ENCODE results near the gene SLC7A8. TPM values are rescaled to one million over a fixed set of nuclear protein-coding genes. Genes with fewer than 3 reads are reported as not detected.

SLC7A8 gene
- polyA plus RNA-seq, 10 donors: 3.5 to 15.3 (median 4.0) TPM

Other genes with a start within 250 kb of the SLC7A8 start
- 10 to 100 TPM; 28.3 to 43.9 (median 36.7) TPM for gene HAUS4, start 226.6 kb downstream of the SLC7A8 start, polyA plus RNA-seq (ENCODE audit: insufficient read length in 10 of 10)
- gene AJUBA, start 201.1 kb downstream of the SLC7A8 start, polyA plus RNA-seq (ENCODE audit: insufficient read length in 10 of 10): 10 to 100 TPM; 27.1 to 54.6 (median 41.4) TPM
- gene C14orf93, start 173.5 kb downstream of the SLC7A8 start, polyA plus RNA-seq (ENCODE audit: insufficient read length in 10 of 10): 10 to 100 TPM in 6 of 10 donors, 1 to 10 TPM in 4; 8.4 to 13.8 (median 10.5) TPM
- gene PSMB5, start 148.8 kb downstream of the SLC7A8 start, polyA plus RNA-seq (ENCODE audit: insufficient read length in 10 of 10): 100 to 1,000 TPM; 181 to 282 (median 212) TPM
- gene PSMB11, start 141.4 kb downstream of the SLC7A8 start, polyA plus RNA-seq (ENCODE audit: insufficient read length in 10 of 10): not detected
- 1 to 10 TPM; 2.8 to 5.5 (median 3.8) TPM for gene CDH24, start 126.1 kb downstream of the SLC7A8 start, polyA plus RNA-seq (ENCODE audit: insufficient read length in 10 of 10)
- gene ACIN1, start 88.5 kb downstream of the SLC7A8 start, polyA plus RNA-seq (ENCODE audit: insufficient read length in 10 of 10): 100 to 1,000 TPM; 103 to 183 (median 143) TPM
- 10 to 100 TPM; 43.6 to 66.0 (median 52.5) TPM for gene C14orf119, start 88.2 kb downstream of the SLC7A8 start, polyA plus RNA-seq (ENCODE audit: insufficient read length in 10 of 10)
- not detected for gene CIROP, start 78.7 kb downstream of the SLC7A8 start, polyA plus RNA-seq (ENCODE audit: insufficient read length in 10 of 10)
- under 1 TPM in 6 of 10 donors, not detected in 4; 0.13 to 0.25 (median 0.18) TPM for gene CEBPE, start 64.4 kb downstream of the SLC7A8 start, polyA plus RNA-seq (ENCODE audit: insufficient read length in 10 of 10)
- under 1 TPM in 3 of 10 donors, not detected in 7; 0.28 to 0.80 (median 0.35) TPM for gene RNF212B, start 54.3 kb upstream of the SLC7A8 start, polyA plus RNA-seq (ENCODE audit: insufficient read length in 10 of 10)
- gene HOMEZ, start 102.5 kb upstream of the SLC7A8 start, polyA plus RNA-seq (ENCODE audit: insufficient read length in 10 of 10): 10 to 100 TPM in 5 of 10 donors, 1 to 10 TPM in 5; 8.1 to 11.5 (median 9.8) TPM
- gene PPP1R3E, start 119.2 kb upstream of the SLC7A8 start, polyA plus RNA-seq (ENCODE audit: insufficient read length in 10 of 10): 10 to 100 TPM in 8 of 10 donors, 1 to 10 TPM in 2; 9.4 to 24.3 (median 13.4) TPM
- gene BCL2L2, start 123.2 kb upstream of the SLC7A8 start, polyA plus RNA-seq (ENCODE audit: insufficient read length in 10 of 10): 10 to 100 TPM; 28.1 to 36.6 (median 30.8) TPM
- gene PABPN1, start 137.8 kb upstream of the SLC7A8 start, polyA plus RNA-seq (ENCODE audit: insufficient read length in 10 of 10): 100 to 1,000 TPM in 7 of 10 donors, 10 to 100 TPM in 3; 88.9 to 153 (median 105) TPM
- gene SLC22A17, start 169.2 kb upstream of the SLC7A8 start, polyA plus RNA-seq (ENCODE audit: insufficient read length in 10 of 10): 10 to 100 TPM; 15.7 to 27.6 (median 20.1) TPM
- gene EFS, start 181.5 kb upstream of the SLC7A8 start, polyA plus RNA-seq (ENCODE audit: insufficient read length in 10 of 10): 10 to 100 TPM; 36.1 to 52.0 (median 41.6) TPM
- not detected for gene IL25, start 189.1 kb upstream of the SLC7A8 start, polyA plus RNA-seq (ENCODE audit: insufficient read length in 10 of 10)
- gene CMTM5, start 193.4 kb upstream of the SLC7A8 start, polyA plus RNA-seq (ENCODE audit: insufficient read length in 10 of 10): 1 to 10 TPM in 8 of 10 donors, under 1 TPM in 2; 0.76 to 3.2 (median 2.1) TPM
- gene MYH6, start 224.6 kb upstream of the SLC7A8 start, polyA plus RNA-seq (ENCODE audit: insufficient read length in 10 of 10): 10 to 100 TPM in 1 of 10 donors, 1 to 10 TPM in 9; 2.1 to 10.6 (median 5.5) TPM